PFSK-1 (cell line): ENCODE data around the gene GNAI3.

Experiments
- FOXP2 ChIP-seq: optimal IDR thresholded peaks from 2 replicates; pipeline ENCODE3; 2011; ENCODE audit warnings: borderline replicate concordance, control low read depth, inconsistent platforms; ENCODE audit not compliant: insufficient read depth; ENCODE audit errors: extremely low read length, extremely low read depth
- POLR2AphosphoS5 ChIP-seq: IDR thresholded peaks from 2 replicates; pipeline ENCODE4 v1.6.1; 2012; ENCODE audit warnings: low read depth, mild to moderate bottlenecking, control low read depth, low read length, moderate library complexity
- REST ChIP-seq, 2 experiments: IDR thresholded peaks; 2 replicates each; pipeline versions ENCODE4 v1.6.1 to v1.8.0; 2011 to 2012; ENCODE audit warnings: low read depth in 2 of 2, low read length in 2 of 2, control low read depth in 1 of 2, inconsistent platforms in 1 of 2, mild to moderate bottlenecking in 1 of 2, moderate library complexity in 1 of 2; ENCODE audit not compliant: insufficient read depth in 1 of 2
- SIN3A ChIP-seq: IDR thresholded peaks from 2 replicates; pipeline ENCODE4 v1.6.1; 2012; ENCODE audit warnings: mild to moderate bottlenecking, low read length, moderate library complexity, borderline replicate concordance; ENCODE audit not compliant: insufficient read depth
- TAF1 ChIP-seq: IDR thresholded peaks from 2 replicates; pipeline ENCODE4 v1.6.1; 2012; ENCODE audit warnings: low read length, control low read depth, borderline replicate concordance; ENCODE audit not compliant: insufficient read depth

The GNAI3 gene

GRCh38 chr1:109509176-109510134 lies 39.0 kb upstream of the GNAI3 start, which contains the start of gene AMIGO1:
TSS of gene AMIGO1 (minus strand) at chr1:109509727. CDS start at chr1:109508912, 815 bp downstream.
- no peak for TF ChIP-seq POLR2AphosphoS5
- TF ChIP-seq FOXP2 = peak; percentile 36

GRCh38 chr1:109513110-109513710 lies 35.2 kb upstream of the GNAI3 start:
- TF ChIP-seq POLR2AphosphoS5 (no peak), TAF1 (no peak), SIN3A (no peak), FOXP2 (no peak), REST (IDR thresholded peaks at IDR 0.05; ENCODE audit: insufficient read depth in 1 of 2, low read depth in 2 of 2, low read length in 2 of 2) (no peak)

GRCh38 chr1:109514846-109515245 lies 33.6 kb upstream of the GNAI3 start:
- TF ChIP-seq REST (IDR thresholded peaks at IDR 0.05; ENCODE audit: insufficient read depth in 1 of 2, low read depth in 2 of 2, low read length in 2 of 2) = no peak
- no peak for TF ChIP-seq TAF1
- no peak for TF ChIP-seq SIN3A
- TF ChIP-seq FOXP2 = no peak
- TF ChIP-seq POLR2AphosphoS5 = no peak

GRCh38 chr1:109516872-109517271 lies 31.5 kb upstream of the GNAI3 start:
- TF ChIP-seq FOXP2 = no peak
- no peak for TF ChIP-seq SIN3A
- no peak for TF ChIP-seq POLR2AphosphoS5
- no peak for TF ChIP-seq REST (IDR thresholded peaks at IDR 0.05; ENCODE audit: insufficient read depth in 1 of 2, low read depth in 2 of 2, low read length in 2 of 2)
- TF ChIP-seq TAF1 = no peak

- TF ChIP-seq REST (IDR thresholded peaks at IDR 0.05; ENCODE audit: insufficient read depth in 1 of 2, low read depth in 2 of 2, low read length in 2 of 2) = no peak
- TF ChIP-seq TAF1 = no peak
- TF ChIP-seq POLR2AphosphoS5 = no peak
- no peak for TF ChIP-seq FOXP2
- no peak for TF ChIP-seq SIN3A
These were observed 31.1 kb upstream of the GNAI3 start for GRCh38 chr1:109517337-109517736.
